Measurements from ENCODE around the gene IFIT5. TPM values are rescaled to one million over a fixed set of nuclear protein-coding genes. Genes with fewer than 3 reads are reported as not detected.

IFIT5 gene, protein sequence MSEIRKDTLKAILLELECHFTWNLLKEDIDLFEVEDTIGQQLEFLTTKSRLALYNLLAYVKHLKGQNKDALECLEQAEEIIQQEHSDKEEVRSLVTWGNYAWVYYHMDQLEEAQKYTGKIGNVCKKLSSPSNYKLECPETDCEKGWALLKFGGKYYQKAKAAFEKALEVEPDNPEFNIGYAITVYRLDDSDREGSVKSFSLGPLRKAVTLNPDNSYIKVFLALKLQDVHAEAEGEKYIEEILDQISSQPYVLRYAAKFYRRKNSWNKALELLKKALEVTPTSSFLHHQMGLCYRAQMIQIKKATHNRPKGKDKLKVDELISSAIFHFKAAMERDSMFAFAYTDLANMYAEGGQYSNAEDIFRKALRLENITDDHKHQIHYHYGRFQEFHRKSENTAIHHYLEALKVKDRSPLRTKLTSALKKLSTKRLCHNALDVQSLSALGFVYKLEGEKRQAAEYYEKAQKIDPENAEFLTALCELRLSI
- total RNA-seq = 51.7 TPM

GRCh38 chr10:89414146-89414878 lies at the start of gene IFIT5:
IFIT5 (plus strand) TSS chr10:89414568; CDS start chr10:89414799, 231 bp downstream.

DNA sequence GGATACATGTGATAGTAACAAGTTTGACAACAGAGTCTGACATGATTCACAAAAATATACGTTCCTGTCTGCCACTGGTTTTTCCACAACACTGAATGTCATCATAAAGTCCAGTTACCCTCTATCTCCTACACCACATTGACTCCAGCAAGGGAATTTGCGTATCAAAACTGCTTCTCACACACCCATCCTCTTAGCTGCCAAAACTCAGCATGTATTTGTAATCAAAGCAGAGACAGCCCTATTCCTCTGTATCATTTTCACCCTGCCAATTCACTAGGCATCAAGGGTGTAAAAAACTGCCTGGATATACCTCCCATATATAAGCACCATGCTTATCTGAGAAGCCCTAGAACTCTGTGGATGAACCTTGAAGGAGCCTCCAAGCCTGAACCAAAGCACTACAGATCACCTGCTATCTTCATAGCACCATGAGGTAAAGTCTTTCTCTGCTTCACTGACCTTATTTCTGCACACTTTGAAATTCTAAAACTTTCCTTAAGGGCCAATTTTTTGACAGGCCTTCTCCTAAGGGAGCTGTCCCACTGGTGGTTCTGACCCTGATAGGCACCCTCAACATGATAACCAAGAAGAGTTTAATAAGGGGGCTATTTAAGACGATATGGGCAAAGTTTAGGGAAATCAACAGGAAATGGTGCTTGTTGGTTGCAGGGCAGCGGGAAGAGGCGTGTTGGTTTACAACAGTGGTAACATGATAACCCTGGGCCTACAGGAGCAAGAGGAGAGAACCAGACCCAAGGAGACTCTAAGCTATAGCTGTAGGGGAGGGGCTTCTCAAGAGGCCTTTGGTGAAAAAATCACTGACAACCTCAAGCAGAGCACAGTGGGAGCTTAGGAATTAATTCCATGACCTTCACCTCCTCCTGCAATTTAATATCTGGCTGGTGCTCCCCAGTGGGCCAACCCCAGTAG lies 36.4 kb upstream of the IFIT5 start, which contains the start of gene IFIT1B:
TSS of gene IFIT1B (plus strand) at position 352 of the 933 bp plus-strand sequence. CDS start at position 432, 80 bp downstream.

DNA sequence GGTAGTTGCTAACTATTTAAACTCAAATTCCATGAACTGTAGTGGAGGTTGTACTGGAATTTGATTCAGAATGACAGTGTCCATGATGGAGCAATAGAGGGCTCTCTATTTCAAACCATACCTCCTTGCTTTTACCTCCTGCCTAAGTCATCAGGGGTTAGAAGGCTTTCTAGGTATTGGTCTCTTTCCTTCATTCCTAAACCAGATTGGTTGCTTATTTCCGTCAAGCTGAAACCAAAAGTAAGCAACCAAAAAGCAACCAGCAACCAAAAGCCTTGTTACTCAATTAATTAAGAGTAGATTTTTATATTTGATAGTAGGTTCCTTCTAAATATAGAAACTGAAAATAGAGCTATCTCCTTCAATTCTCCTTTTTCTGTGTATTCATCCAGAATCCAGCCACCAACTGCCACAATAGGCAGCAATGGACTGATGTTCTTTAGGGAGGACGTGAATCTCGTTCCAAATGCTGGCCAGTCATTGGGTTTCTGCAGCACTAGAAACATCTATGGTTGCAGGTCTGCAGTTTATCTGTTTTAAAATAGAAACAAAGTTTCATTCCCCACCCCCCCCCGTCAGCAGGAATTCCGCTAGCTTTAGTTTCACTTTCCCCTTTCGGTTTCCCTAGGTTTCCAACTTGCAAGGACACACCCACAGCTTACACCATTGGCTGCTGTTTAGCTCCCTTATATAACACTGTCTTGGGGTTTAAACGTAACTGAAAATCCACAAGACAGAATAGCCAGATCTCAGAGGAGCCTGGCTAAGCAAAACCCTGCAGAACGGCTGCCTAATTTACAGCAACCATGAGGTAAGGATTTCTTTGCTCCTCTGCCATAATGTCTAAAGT lies 22.2 kb upstream of the IFIT5 start, which contains the start of gene IFIT1:
TSS of gene IFIT1 (plus strand) at position 717 of the 850 bp plus-strand sequence. CDS start at position 807, 90 bp downstream.

Other genes starting within 250 kb of the IFIT5 start
- gene CH25H, start 207.3 kb upstream of the IFIT5 start, total RNA-seq = 1.2 TPM
- gene LIPA, start 162.8 kb upstream of the IFIT5 start, total RNA-seq = 46.8 TPM
- gene IFIT2, start 112.5 kb upstream of the IFIT5 start, total RNA-seq = 11.1 TPM
- 8.5 TPM for gene IFIT3, start 86.6 kb upstream of the IFIT5 start, total RNA-seq
- 0.92 TPM for gene IFIT1B, start 36.5 kb upstream of the IFIT5 start, total RNA-seq
- gene IFIT1, start 21.9 kb upstream of the IFIT5 start, total RNA-seq = 17.1 TPM
- 3.9 TPM for gene SLC16A12, start 121.0 kb downstream of the IFIT5 start, total RNA-seq
- gene PANK1, start 230.7 kb downstream of the IFIT5 start, total RNA-seq = 44.8 TPM

Data from diencephalon (tissue), 1 donor.